Measurements from ENCODE around the gene SYNE2.
A peak's percentile ranks its signal among the peaks of the same experiment; 100 is the strongest.

Gene SYNE2

GRCh38 chr14:63960926-63961567 lies 108.2 kb downstream of the SYNE2 start:
- DNase-seq = no peak

GRCh38 chr14:63962906-63963305 lies 110.1 kb downstream of the SYNE2 start:
- DNase-seq = no peak

- no peak for DNase-seq
Observed at GRCh38 chr14:63963439-63963838, 110.6 kb downstream of the SYNE2 start.

GRCh38 chr14:63964113-63964512 lies 111.3 kb downstream of the SYNE2 start:
- DNase-seq = no peak

- DNase-seq = no peak
Observed at GRCh38 chr14:63966407-63966806, 113.6 kb downstream of the SYNE2 start.

- no peak for DNase-seq
Observed at GRCh38 chr14:63972323-63972932, 119.6 kb downstream of the SYNE2 start.

GRCh38 chr14:63974176-63974575 lies 121.4 kb downstream of the SYNE2 start:
- DNase-seq = no peak

GRCh38 chr14:63981569-63981968 lies 128.8 kb downstream of the SYNE2 start:
- no peak for DNase-seq

- no peak for DNase-seq
Observed at GRCh38 chr14:63982156-63982555, 129.4 kb downstream of the SYNE2 start.

GRCh38 chr14:63982629-63983028 lies 129.8 kb downstream of the SYNE2 start:
- DNase-seq = no peak

- peak; percentile 2 for DNase-seq
Observed at GRCh38 chr14:63986789-63987533, 134.2 kb downstream of the SYNE2 start.

GRCh38 chr14:63988579-63988978 lies 135.8 kb downstream of the SYNE2 start:
- DNase-seq = no peak

- DNase-seq = no peak
Observed at GRCh38 chr14:63991833-63992232, 139.0 kb downstream of the SYNE2 start.

- no peak for DNase-seq
Observed at GRCh38 chr14:63992858-63993257, 140.1 kb downstream of the SYNE2 start.

- no peak for DNase-seq
Observed at GRCh38 chr14:63993992-63994391, 141.2 kb downstream of the SYNE2 start.

GRCh38 chr14:63995285-63995684 lies 142.5 kb downstream of the SYNE2 start:
- DNase-seq = no peak

GRCh38 chr14:63996016-63996415 lies 143.2 kb downstream of the SYNE2 start:
- DNase-seq = no peak

GRCh38 chr14:63996625-63997220 lies 143.9 kb downstream of the SYNE2 start:
- DNase-seq = no peak

- DNase-seq = no peak
Observed at GRCh38 chr14:64000749-64001148, 147.9 kb downstream of the SYNE2 start.

- no peak for DNase-seq
Observed at GRCh38 chr14:64005822-64006221, 153.0 kb downstream of the SYNE2 start.

- DNase-seq = no peak
Observed at GRCh38 chr14:64008016-64008415, 155.2 kb downstream of the SYNE2 start.

GRCh38 chr14:64012003-64012402 lies 159.2 kb downstream of the SYNE2 start:
- DNase-seq = no peak

- no peak for DNase-seq
Observed at GRCh38 chr14:64012720-64013119, 159.9 kb downstream of the SYNE2 start.

GRCh38 chr14:64025479-64025878 lies 172.7 kb downstream of the SYNE2 start:
- no peak for DNase-seq
